NCI-H446 treated with DMSO at 0.1 percent for 48 hours (cell line): Measurements from ENCODE around the gene KLC1.
"Not testable (repeated sequence)": the region's sequence is repeated elsewhere in the genome, so short reads cannot be mapped to it uniquely, and the experiment has no call there.

ENCODE experiments used
- DNase-seq: peaks from one replicate; lab custom pipeline; 2025; lab: John Stamatoyannopoulos, UW

Gene KLC1

DNA sequence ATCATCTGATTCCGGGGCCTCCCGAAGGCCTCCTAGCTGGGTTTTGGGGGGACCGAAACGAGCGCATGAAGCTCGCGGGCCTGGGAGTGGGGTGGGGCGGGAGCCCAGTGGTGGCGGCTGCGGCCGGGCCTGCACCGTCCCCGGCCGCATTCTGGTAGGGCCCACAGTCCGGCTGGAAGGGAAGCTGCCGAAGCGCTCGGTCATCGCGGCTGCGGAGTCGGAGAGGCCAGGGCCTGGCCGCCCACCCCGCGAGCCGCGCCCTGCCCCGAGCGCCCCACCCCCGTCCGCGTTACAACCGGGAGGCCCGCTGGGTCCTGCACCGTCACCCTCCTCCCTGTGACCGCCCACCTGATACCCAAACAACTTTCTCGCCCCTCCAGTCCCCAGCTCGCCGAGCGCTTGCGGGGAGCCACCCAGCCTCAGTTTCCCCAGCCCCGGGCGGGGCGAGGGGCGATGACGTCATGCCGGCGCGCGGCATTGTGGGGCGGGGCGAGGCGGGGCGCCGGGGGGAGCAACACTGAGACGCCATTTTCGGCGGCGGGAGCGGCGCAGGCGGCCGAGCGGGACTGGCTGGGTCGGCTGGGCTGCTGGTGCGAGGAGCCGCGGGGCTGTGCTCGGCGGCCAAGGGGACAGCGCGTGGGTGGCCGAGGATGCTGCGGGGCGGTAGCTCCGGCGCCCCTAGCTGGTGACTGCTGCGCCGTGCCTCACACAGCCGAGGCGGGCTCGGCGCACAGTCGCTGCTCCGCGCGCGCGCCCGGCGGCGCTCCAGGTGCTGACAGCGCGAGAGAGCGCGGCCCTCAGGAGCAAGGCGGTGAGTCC, at the start of gene KLC1:
Gene KLC1 (plus strand): TSS at position 528 of the 819 bp plus-strand sequence. CDS start 25,354 bp downstream, outside the sequence.
- DNase-seq = no peak

GRCh38 chr14:103581206-103581605, 47.8 kb upstream of the KLC1 start:
- no peak for DNase-seq

GRCh38 chr14:103581954-103582703, 46.9 kb upstream of the KLC1 start:
- no peak for DNase-seq

DNA sequence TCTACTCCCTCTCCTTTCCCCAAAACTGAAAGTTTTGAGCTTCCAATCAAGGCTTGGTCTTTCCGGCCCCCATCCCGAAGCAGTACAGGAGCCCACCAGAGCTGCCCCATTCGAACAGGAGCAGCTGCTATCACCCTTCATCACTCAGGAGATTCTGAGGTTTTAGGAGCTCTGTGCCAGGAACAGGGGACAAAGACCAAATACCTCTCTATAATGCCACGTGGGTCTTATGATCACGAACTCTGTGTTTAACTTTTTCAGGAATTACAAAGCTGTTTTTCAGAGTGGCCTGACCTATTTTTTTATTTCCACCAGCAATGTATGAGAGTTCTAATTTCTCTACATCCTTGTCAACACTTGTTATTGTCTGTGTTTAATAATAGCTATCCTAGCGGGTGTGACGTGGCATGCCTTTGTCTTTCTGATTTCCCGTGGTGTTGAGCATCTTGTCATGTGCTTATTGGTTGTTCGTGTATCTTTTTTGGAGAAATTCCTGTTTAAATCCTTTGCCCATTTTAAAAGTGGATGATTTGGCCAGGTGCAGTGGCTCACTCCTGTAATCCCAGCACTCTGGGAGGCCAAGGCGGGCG, 44.6 kb upstream of the KLC1 start:
- DNase-seq = no peak

DNA sequence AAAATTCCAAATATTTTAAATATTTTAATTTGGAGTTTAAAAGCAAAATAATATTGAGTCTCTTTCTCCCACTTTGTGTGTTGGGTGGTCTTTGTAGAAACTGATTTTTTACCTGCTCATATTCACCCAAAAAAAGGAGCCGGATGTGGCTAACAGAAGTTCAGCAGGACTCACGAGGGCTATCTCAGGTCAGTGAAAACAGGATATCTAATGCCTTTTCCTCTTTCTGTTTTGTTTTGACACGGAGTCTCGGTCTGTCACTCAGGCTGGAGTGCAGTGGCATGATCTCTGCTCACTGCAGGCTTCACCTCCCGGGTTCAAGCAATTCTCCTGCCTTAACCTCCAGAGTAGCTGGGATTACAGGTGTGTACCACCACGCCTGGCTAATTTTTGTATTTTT, 35.4 kb upstream of the KLC1 start:
- DNase-seq = no peak

- no peak for DNase-seq
Measured at GRCh38 chr14:103594265-103594664, 34.7 kb upstream of the KLC1 start.

DNA sequence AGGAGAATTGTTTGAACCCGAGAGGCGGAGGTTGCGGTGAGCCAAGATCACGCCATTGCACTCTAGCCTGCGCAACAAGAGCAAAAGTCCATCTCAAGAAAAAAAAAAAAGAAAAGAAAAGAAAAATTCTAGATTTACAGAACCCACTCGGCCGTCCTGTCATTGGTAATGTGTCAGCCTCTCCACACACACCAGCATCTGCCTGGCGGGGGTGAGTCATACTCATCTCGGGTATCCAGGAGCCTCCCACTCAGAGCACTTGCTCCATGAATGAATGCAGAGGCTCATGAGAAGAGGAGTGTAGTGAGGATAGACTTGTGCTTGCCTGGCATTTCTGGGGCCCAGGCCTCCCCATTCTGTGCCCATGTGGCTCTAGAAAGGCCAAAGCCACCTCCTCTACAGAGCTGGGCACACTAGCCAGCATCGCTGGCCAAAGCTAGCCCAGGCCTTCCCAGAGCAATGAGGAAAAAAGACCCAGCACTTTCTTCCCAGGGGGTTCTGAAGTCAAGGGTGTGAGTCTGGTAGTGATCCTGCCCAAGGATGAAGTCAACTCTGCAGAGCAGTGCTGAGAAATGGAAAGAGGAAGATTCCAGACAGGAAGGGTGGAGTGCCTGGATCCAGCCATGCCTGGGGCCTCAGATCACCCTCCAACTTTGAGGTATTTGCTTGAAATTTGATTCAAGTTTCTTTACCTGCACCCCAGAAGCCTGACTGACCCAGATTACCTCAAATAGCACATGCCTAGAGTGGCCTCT, 31.2 kb upstream of the KLC1 start:
- no peak for DNase-seq

- DNase-seq = no peak
Measured at GRCh38 chr14:103600503-103600902, 28.5 kb upstream of the KLC1 start.

GRCh38 chr14:103604620-103605019, 24.4 kb upstream of the KLC1 start:
- DNase-seq = no peak

DNA sequence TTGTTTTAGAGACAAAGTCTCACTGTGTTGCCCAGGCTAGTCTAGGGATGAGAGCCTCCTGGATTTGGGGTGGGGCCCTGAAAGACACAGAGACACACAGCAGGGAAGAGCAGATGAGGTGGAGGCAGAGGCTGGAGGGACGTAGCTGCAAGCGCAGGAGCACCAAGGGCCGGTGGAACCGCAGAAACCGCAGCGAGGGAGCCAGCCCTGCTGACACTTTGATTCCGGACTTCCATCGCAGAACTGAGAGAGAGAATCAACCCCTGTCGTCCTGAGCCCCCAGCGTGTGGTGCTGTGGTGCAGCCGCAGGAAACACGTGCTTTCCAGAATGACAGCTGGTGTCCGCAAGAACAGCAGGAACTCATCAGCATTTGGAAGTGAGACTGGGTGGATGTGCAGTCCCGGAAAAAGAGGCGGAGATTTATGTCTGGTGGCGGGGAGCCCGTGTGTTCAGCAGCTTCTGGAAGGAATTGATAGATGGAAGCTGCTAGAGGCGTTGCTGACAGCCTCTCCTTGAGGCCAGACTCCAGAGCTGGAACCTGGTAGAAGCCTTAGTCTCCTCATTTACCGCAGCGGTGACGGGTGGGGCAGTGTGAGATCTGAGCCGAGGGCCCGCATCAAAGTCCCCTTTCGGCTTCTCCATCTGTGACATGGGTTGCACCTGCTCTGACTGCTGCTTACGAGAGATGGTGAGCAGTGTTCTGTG, 21.9 kb upstream of the KLC1 start:
- DNase-seq = peak; percentile 86

GRCh38 chr14:103607822-103608221, 21.2 kb upstream of the KLC1 start:
- DNase-seq = no peak

- DNase-seq = not testable (repeated sequence)
Measured at GRCh38 chr14:103609081-103609480, 19.9 kb upstream of the KLC1 start.

- DNase-seq = no peak
Measured at GRCh38 chr14:103611215-103611614, 17.8 kb upstream of the KLC1 start.

- no peak for DNase-seq
Measured at GRCh38 chr14:103613517-103613916, 15.5 kb upstream of the KLC1 start.

DNA sequence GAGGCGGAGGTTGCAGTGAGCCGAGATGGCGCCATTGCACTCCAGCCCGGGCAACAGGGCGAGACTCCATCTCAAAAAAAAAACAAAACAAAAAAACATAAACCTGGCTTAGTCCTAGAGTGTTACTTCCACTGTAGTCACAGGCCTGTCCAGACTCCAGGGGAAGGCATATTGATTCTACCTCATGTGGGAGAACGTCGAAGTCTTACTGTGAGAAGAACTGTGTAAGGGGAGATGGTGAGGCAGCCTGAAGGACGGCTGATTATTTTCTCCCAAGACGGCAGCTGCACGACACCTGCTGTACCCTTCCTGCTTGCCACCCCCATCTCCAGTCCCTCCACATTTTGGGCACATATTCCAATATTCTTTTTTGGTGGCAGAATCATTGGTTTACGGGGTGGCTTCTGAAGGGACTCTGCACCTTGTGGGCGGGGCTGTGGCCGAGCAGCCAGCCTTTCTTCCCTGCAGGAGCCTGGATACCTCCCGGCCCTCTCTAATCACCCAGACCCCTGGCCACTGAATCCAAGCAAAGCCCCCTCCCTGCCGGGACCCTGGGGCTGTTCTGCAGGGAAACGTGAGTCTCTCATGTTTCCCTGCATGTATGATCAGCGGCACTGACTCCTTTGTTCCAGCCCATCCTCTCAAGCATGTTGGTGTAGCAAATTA, 12.2 kb upstream of the KLC1 start:
- DNase-seq = no peak

GRCh38 chr14:103619057-103619456, 10.0 kb upstream of the KLC1 start:
- DNase-seq = no peak

GRCh38 chr14:103621860-103622259, 7.2 kb upstream of the KLC1 start:
- DNase-seq = no peak

- DNase-seq = no peak
Measured at GRCh38 chr14:103623308-103623707, 5.7 kb upstream of the KLC1 start.

DNA sequence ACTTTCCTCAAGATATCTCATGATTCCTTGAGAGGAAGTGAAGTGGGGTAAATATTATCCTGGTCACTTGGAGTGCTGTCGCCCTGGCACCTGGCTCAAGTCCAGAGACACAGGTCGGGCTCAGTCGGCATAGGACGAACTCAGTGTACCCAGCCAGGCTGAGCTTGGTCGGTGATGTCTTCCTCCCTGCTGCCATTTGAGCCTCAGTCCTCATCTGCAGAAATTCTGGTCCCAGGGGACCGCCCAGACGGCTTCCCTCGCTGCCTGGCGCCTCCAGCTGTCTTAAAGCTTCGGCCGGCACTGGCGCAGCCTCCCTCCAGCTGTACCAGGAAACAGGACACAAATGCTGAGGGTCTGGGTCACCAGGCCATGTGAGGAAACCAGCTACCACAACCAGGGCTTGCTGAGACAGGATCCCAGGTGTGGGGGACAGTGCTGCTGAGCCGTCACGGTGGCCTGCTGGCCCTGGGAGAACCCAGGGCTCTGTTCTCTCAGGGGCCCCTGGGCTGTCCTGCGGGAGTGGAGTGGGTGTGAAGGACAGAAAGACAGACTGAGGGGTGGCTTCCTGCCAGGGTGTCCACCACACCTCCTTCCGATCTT, 5.0 kb upstream of the KLC1 start:
- no peak for DNase-seq

DNA sequence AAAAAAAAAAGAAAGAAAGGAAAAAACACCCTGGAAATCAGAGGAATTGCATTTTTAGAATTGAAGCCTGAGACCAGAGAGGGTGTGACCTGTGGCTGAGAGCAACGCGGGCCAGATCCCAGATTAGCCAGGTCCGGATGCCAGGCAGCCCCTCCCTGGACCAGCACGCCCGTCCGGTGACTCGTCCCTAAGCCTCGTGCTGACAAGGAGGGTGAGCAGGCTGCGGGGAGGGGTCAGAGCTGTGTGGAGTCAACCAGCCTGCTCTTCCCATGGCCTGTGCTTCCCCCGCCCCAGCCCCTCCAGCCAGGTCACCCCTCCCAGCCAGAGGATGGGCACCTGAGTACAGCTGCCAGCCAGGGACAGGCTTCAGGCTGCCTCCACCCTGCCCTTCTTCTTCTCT, 4.2 kb upstream of the KLC1 start:
- no peak for DNase-seq
